ENCODE measurements around the gene MEPE. TPM values are rescaled to one million over a fixed set of nuclear protein-coding genes. Genes with fewer than 3 reads are reported as not detected.

The MEPE gene
- total and polyA plus RNA-seq, 10 of the 15 experiments (the other 5 are each of a cell fraction or from before 2014, with no cell fraction given): not detected

DNA sequence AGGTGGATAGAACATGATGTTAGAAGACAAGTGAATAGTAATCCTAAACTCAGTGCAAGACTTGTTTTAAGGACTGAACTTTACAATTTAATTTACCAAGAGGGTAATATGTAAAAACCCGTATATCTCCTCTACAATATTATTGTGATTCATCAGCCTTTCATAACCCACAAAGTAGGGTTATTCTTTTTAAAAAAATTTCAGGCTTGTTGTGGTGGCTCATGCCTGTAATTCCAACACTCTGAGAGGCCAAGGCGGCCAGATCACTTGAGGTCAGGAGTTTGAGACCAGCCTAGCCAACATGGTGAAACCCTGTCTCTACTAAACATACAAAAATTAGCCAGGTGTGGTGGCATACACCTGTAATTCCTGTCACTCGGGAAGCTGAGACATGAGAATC is 26.2 kb upstream of the MEPE start:
- ATAC-seq: no peak
- no peak overlapping the region for H3K27ac ChIP-seq (ENCODE audit: control insufficient read depth, insufficient read depth)
- no peak overlapping the region for H2AFZ ChIP-seq (ENCODE audit: control insufficient read depth, low read depth, low read length)
- no peak for TF ChIP-seq SMAD1 (IDR thresholded peaks at IDR 0.05; ENCODE audit: low read depth, partially characterized antibody)
- TF ChIP-seq, protein P1, sequence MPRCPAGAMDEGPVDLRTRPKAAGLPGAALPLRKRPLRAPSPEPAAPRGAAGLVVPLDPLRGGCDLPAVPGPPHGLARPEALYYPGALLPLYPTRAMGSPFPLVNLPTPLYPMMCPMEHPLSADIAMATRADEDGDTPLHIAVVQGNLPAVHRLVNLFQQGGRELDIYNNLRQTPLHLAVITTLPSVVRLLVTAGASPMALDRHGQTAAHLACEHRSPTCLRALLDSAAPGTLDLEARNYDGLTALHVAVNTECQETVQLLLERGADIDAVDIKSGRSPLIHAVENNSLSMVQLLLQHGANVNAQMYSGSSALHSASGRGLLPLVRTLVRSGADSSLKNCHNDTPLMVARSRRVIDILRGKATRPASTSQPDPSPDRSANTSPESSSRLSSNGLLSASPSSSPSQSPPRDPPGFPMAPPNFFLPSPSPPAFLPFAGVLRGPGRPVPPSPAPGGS (IDR thresholded peaks at IDR 0.05; ENCODE audit: borderline replicate concordance, insufficient read depth, low read depth, low read length, poor library complexity, severe bottlenecking): no peak
- no peak for TF ChIP-seq POU2F2 (IDR thresholded peaks at IDR 0.05; ENCODE audit: borderline replicate concordance, low read depth, low read length)
- TF ChIP-seq, protein P2, sequence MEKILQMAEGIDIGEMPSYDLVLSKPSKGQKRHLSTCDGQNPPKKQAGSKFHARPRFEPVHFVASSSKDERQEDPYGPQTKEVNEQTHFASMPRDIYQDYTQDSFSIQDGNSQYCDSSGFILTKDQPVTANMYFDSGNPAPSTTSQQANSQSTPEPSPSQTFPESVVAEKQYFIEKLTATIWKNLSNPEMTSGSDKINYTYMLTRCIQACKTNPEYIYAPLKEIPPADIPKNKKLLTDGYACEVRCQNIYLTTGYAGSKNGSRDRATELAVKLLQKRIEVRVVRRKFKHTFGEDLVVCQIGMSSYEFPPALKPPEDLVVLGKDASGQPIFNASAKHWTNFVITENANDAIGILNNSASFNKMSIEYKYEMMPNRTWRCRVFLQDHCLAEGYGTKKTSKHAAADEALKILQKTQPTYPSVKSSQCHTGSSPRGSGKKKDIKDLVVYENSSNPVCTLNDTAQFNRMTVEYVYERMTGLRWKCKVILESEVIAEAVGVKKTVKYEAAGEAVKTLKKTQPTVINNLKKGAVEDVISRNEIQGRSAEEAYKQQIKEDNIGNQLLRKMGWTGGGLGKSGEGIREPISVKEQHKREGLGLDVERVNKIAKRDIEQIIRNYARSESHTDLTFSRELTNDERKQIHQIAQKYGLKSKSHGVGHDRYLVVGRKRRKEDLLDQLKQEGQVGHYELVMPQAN (conservative IDR thresholded peaks at IDR 0.05): no peak
- TF ChIP-seq, protein P3, sequence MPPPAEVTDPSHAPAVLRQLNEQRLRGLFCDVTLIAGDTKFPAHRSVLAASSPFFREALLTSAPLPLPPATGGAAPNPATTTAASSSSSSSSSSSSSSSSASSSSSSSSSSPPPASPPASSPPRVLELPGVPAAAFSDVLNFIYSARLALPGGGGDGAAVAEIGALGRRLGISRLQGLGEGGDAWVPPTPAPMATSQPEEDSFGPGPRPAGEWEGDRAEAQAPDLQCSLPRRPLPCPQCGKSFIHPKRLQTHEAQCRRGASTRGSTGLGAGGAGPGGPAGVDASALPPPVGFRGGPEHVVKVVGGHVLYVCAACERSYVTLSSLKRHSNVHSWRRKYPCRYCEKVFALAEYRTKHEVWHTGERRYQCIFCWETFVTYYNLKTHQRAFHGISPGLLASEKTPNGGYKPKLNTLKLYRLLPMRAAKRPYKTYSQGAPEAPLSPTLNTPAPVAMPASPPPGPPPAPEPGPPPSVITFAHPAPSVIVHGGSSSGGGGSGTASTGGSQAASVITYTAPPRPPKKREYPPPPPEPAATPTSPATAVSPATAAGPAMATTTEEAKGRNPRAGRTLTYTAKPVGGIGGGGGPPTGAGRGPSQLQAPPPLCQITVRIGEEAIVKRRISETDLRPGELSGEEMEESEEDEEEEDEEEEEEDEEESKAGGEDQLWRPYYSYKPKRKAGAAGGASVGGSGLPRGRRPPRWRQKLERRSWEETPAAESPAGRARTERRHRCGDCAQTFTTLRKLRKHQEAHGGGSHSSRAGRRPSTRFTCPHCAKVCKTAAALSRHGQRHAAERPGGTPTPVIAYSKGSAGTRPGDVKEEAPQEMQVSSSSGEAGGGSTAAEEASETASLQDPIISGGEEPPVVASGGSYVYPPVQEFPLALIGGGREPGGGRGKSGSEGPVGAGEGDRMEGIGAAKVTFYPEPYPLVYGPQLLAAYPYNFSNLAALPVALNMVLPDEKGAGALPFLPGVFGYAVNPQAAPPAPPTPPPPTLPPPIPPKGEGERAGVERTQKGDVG (CRISPR knock-in tag; IDR thresholded peaks at IDR 0.05): no peak
- H3K9me3 ChIP-seq (replicated peaks; ENCODE audit: control insufficient read depth, insufficient read depth, low read length): no peaks in the 10 kb centered on the region
- no peaks in the 10 kb centered on the region for H3K36me3 ChIP-seq (ENCODE audit: control insufficient read depth in 2 of 2, insufficient read depth in 2 of 2, low read length in 1 of 2)
- intact Hi-C loops (cut with micrococcal nuclease; ENCODE audit: unreplicated experiment): no loop called here
- no peaks in the 10 kb centered on the region for H3K4me1 ChIP-seq (ENCODE audit: control insufficient read depth, insufficient read depth, low read length)
- SMC1A ChIA-PET (ENCODE audit: uncharacterized antibody, unreplicated experiment): no interaction called here
- BruUV-seq (replicated peaks): no TSS peak
- RAD21 ChIA-PET (ENCODE audit: unreplicated experiment): no interaction called here
- FAIRE-seq: no peak
- H3K4me3 ChIP-seq: no peak overlapping the region
- no peaks in the 10 kb centered on the region for H4K20me1 ChIP-seq (ENCODE audit: control insufficient read depth, insufficient read depth)
- in situ Hi-C loops (cut with MboI): no loop called here
- no peak overlapping the region for H3K9ac ChIP-seq (ENCODE audit: control insufficient read depth, insufficient read depth, low read length)
- H3K27me3 ChIP-seq (replicated peaks in 1 of 2; ENCODE audit: control insufficient read depth in 2 of 2, insufficient read depth in 2 of 2, low read length in 1 of 2): no peaks in the 10 kb centered on the region
- H3K79me2 ChIP-seq (ENCODE audit: control insufficient read depth, insufficient read depth, low read length): no peaks in the 10 kb centered on the region
- CTCF ChIA-PET: no interaction called here
- 34% methylated on average over 3 of the region's 3 CpGs for WGBS (ENCODE audit: insufficient coverage, insufficient replicate concordance, low lambda C conversion rate, missing lambda C conversion rate)
- POLR2A ChIA-PET: no interaction called here
- no peak for DNase-seq (ENCODE audit: low read depth, low spot score)
- H3K4me2 ChIP-seq (ENCODE audit: control insufficient read depth, insufficient read depth): no peak overlapping the region
